ENCODE measurements around the gene XK. TPM values are rescaled to one million over a fixed set of nuclear protein-coding genes. Genes with fewer than 3 reads are reported as not detected.
"Not testable (repeated sequence)": the region's sequence is repeated elsewhere in the genome, so short reads cannot be mapped to it uniquely, and the experiment has no call there.

Gene XK
- total RNA-seq, 1 donor from 2014 or later = 8.9 TPM

DNA sequence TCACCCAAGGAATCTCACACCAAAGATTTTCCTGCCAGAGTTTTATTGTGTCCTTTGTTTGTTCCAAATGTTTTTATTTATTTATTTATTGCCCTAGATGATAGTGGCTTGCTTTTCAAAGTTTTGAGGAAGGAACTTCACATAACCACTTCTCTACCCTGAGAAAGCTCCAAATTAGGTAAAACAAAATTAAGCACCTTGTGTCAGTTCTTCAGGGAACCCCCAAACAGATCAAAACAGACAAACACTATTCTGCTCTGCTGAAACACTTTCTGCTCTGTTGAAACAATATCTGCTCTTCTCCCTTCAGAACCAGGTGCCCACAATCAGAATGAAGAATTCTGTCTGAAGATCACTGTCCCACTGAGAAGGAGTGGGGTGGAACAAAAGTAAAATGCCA lies 77.8 kb downstream of the XK start:
- Histone ChIP-seq H3K4me1 (ENCODE audit: control insufficient read depth in 3 of 3, insufficient read depth in 3 of 3, low read length in 3 of 3) (no peaks in the 10 kb centered on the region), H3K4me3 (ENCODE audit: low read length in 3 of 3) (no peak overlapping the region), H3K9ac (ENCODE audit: low read depth in 1 of 3, low read length in 3 of 3) (no peak overlapping the region), H3K9me3 (ENCODE audit: control insufficient read depth in 3 of 3, low read length in 3 of 3) (no peaks in the 10 kb centered on the region), H3K27me3 (ENCODE audit: control insufficient read depth in 3 of 3, insufficient read depth in 3 of 3, low read length in 3 of 3) (no peaks in the 10 kb centered on the region), H3K36me3 (ENCODE audit: control insufficient read depth in 3 of 3, insufficient read depth in 3 of 3, low read length in 3 of 3) (no peaks in the 10 kb centered on the region), H3K27ac (ENCODE audit: low read depth, low read length) (no peak overlapping the region)

DNA sequence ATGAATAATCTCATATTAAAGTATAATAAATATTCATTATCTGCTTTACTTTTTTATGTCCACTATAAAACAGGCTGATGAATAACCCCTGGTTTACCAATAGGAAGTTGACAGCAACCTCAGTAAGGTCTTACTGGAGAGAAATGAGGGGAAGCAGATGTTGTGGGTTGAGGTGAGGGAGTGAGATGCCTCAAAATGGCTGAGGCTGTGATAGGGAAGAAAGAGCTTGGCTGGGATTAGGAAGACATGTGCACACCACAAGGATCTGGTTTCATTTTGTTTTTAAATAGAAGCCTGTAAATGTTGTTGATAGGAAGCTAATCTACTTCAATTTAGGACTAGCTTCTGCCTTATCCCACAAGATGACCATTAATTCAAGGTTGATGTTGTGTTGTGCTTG lies 79.9 kb downstream of the XK start:
- H3K27me3 ChIP-seq (ENCODE audit: control insufficient read depth in 3 of 3, insufficient read depth in 3 of 3, low read length in 3 of 3) = no peaks in the 10 kb centered on the region
- no peaks in the 10 kb centered on the region for H3K4me1 ChIP-seq (ENCODE audit: control insufficient read depth in 3 of 3, insufficient read depth in 3 of 3, low read length in 3 of 3)
- H3K9me3 ChIP-seq (ENCODE audit: control insufficient read depth in 3 of 3, low read length in 3 of 3) = no peaks in the 10 kb centered on the region
- H3K36me3 ChIP-seq (ENCODE audit: control insufficient read depth in 3 of 3, insufficient read depth in 3 of 3, low read length in 3 of 3) = no peaks in the 10 kb centered on the region
- H3K9ac ChIP-seq (ENCODE audit: low read depth in 1 of 3, low read length in 3 of 3) = no peak overlapping the region
- no peak overlapping the region for H3K27ac ChIP-seq (ENCODE audit: low read depth, low read length)
- H3K4me3 ChIP-seq (ENCODE audit: low read length in 3 of 3) = no peak overlapping the region

- Histone ChIP-seq H3K27me3 (ENCODE audit: control insufficient read depth in 3 of 3, insufficient read depth in 3 of 3, low read length in 3 of 3) (no peaks in the 10 kb centered on the region), H3K9me3 (ENCODE audit: control insufficient read depth in 3 of 3, low read length in 3 of 3) (no peaks in the 10 kb centered on the region), H3K36me3 (ENCODE audit: control insufficient read depth in 3 of 3, insufficient read depth in 3 of 3, low read length in 3 of 3) (no peaks in the 10 kb centered on the region)
Observed at GRCh38 chrX:37767430-37767829, 81.8 kb downstream of the XK start.

GRCh38 chrX:37768866-37769265 lies 83.3 kb downstream of the XK start:
- not testable (repeated sequence) for H3K9ac ChIP-seq (ENCODE audit: low read depth in 1 of 3, low read length in 3 of 3); H3K27me3 ChIP-seq (ENCODE audit: control insufficient read depth in 3 of 3, insufficient read depth in 3 of 3, low read length in 3 of 3); H3K36me3 ChIP-seq (ENCODE audit: control insufficient read depth in 3 of 3, insufficient read depth in 3 of 3, low read length in 3 of 3); H3K4me1 ChIP-seq (ENCODE audit: control insufficient read depth in 3 of 3, insufficient read depth in 3 of 3, low read length in 3 of 3); H3K27ac ChIP-seq (ENCODE audit: low read depth, low read length); H3K9me3 ChIP-seq (ENCODE audit: control insufficient read depth in 3 of 3, low read length in 3 of 3); H3K4me3 ChIP-seq (ENCODE audit: low read length in 3 of 3)

More at GRCh38 chrX:37767430-37767829, 81.8 kb downstream of the XK start:
- Histone ChIP-seq H3K4me3 (ENCODE audit: low read length in 3 of 3) (no peak overlapping the region), H3K4me1 (ENCODE audit: control insufficient read depth in 3 of 3, insufficient read depth in 3 of 3, low read length in 3 of 3) (no peaks in the 10 kb centered on the region), H3K27ac (ENCODE audit: low read depth, low read length) (no peak overlapping the region), H3K9ac (ENCODE audit: low read depth in 1 of 3, low read length in 3 of 3) (no peak overlapping the region)

GRCh38 chrX:37776283-37776986 lies 90.8 kb downstream of the XK start:
- Histone ChIP-seq H3K36me3 (ENCODE audit: control insufficient read depth in 3 of 3, insufficient read depth in 3 of 3, low read length in 3 of 3) (no peaks in the 10 kb centered on the region), H3K9me3 (ENCODE audit: control insufficient read depth in 3 of 3, low read length in 3 of 3) (no peaks in the 10 kb centered on the region), H3K27ac (ENCODE audit: low read depth, low read length) (no peak overlapping the region)

GRCh38 chrX:37776987-37777325 lies 91.4 kb downstream of the XK start:
- Histone ChIP-seq H3K36me3 (ENCODE audit: control insufficient read depth in 3 of 3, insufficient read depth in 3 of 3, low read length in 3 of 3) (no peaks in the 10 kb centered on the region), H3K9ac (ENCODE audit: low read depth in 1 of 3, low read length in 3 of 3) (no peak overlapping the region), H3K4me1 (ENCODE audit: control insufficient read depth in 3 of 3, insufficient read depth in 3 of 3, low read length in 3 of 3) (no peaks in the 10 kb centered on the region), H3K27ac (ENCODE audit: low read depth, low read length) (no peak overlapping the region), H3K9me3 (ENCODE audit: control insufficient read depth in 3 of 3, low read length in 3 of 3) (no peaks in the 10 kb centered on the region), H3K27me3 (ENCODE audit: control insufficient read depth in 3 of 3, insufficient read depth in 3 of 3, low read length in 3 of 3) (no peaks in the 10 kb centered on the region), H3K4me3 (ENCODE audit: low read length in 3 of 3) (no peak overlapping the region)

More at GRCh38 chrX:37776283-37776986, 90.8 kb downstream of the XK start:
- H3K4me1 ChIP-seq (ENCODE audit: control insufficient read depth in 3 of 3, insufficient read depth in 3 of 3, low read length in 3 of 3) = no peaks in the 10 kb centered on the region
- no peaks in the 10 kb centered on the region for H3K27me3 ChIP-seq (ENCODE audit: control insufficient read depth in 3 of 3, insufficient read depth in 3 of 3, low read length in 3 of 3)
- no peak overlapping the region for H3K4me3 ChIP-seq (ENCODE audit: low read length in 3 of 3)
- H3K9ac ChIP-seq (ENCODE audit: low read depth in 1 of 3, low read length in 3 of 3) = no peak overlapping the region

- H3K9ac ChIP-seq (ENCODE audit: low read depth in 1 of 3, low read length in 3 of 3) = no peak within 1 kb of the TSS
- no peaks in the 10 kb centered on the region for H3K9me3 ChIP-seq (ENCODE audit: control insufficient read depth in 3 of 3, low read length in 3 of 3)
- no peak within 1 kb of the TSS for H3K27ac ChIP-seq (ENCODE audit: low read depth, low read length)
- no peak within 1 kb of the TSS for H3K4me3 ChIP-seq (ENCODE audit: low read length in 3 of 3)
- no peaks in the 10 kb centered on the region for H3K4me1 ChIP-seq (ENCODE audit: control insufficient read depth in 3 of 3, insufficient read depth in 3 of 3, low read length in 3 of 3)
- peaks cover 0 to 3% (median 0%) of the 10 kb centered on the region in 3 donors for H3K27me3 ChIP-seq (ENCODE audit: control insufficient read depth in 3 of 3, insufficient read depth in 3 of 3, low read length in 3 of 3)
- no peaks in the 10 kb centered on the region for H3K36me3 ChIP-seq (ENCODE audit: control insufficient read depth in 3 of 3, insufficient read depth in 3 of 3, low read length in 3 of 3)
Observed at GRCh38 chrX:37779857-37780256, 94.3 kb downstream of the XK start, which contains the start of gene CYBB. Gene CYBB, plus strand, starts transcription at chrX:37780059. Its CDS starts 19 bp downstream, at chrX:37780078.

- no peaks in the 10 kb centered on the region for H3K4me1 ChIP-seq (ENCODE audit: control insufficient read depth in 3 of 3, insufficient read depth in 3 of 3, low read length in 3 of 3)
- no peak overlapping the region for H3K4me3 ChIP-seq (ENCODE audit: low read length in 3 of 3)
- H3K9me3 ChIP-seq (ENCODE audit: control insufficient read depth in 3 of 3, low read length in 3 of 3) = no peaks in the 10 kb centered on the region
- H3K27ac ChIP-seq (ENCODE audit: low read depth, low read length) = no peak overlapping the region
- H3K36me3 ChIP-seq (ENCODE audit: control insufficient read depth in 3 of 3, insufficient read depth in 3 of 3, low read length in 3 of 3) = no peaks in the 10 kb centered on the region
- H3K27me3 ChIP-seq (ENCODE audit: control insufficient read depth in 3 of 3, insufficient read depth in 3 of 3, low read length in 3 of 3) = peaks cover 0 to 3% (median 0%) of the 10 kb centered on the region in 3 donors
- H3K9ac ChIP-seq (ENCODE audit: low read depth in 1 of 3, low read length in 3 of 3) = no peak overlapping the region
Observed at GRCh38 chrX:37781081-37781480, 95.5 kb downstream of the XK start.

Other genes starting within 250 kb of the XK start
- under 0.01 TPM for gene LANCL3, start 114.1 kb upstream of the XK start, total RNA-seq
- gene CYBB, start 94.3 kb downstream of the XK start, total RNA-seq = 41.2 TPM
- gene DYNLT3, start 161.8 kb downstream of the XK start, total RNA-seq = 4.7 TPM

All from skeletal muscle tissue (tissue), 4 donors.